ENCODE measurements around the gene GABPB2. TPM values are rescaled to one million over a fixed set of nuclear protein-coding genes. Genes with fewer than 3 reads are reported as not detected.

Gene GABPB2
- total RNA-seq (1 to 10 TPM; 3.7 to 8.7 (median 5.7) TPM), polyA plus RNA-seq (1 to 10 TPM; 4.5 to 5.0 TPM)

- Histone ChIP-seq H3K27me3 (no peaks in the 10 kb centered on the region), H3K9me3 (no peaks in the 10 kb centered on the region), H3K36me3 (no peaks in the 10 kb centered on the region), H3K27ac (peak within 1 kb of the TSS; percentile 89 to 99 (median 95)), H3K4me3 (peak within 1 kb of the TSS; percentile 70 to 87 (median 82)), H3K4me1 (peaks cover 3 to 6% (median 5%) of the 10 kb centered on the region in 3 donors)
- FAIRE-seq, result no peak
- ATAC-seq, result peak; percentile 93 to 98 (median 95)
- WGBS, 2 donors, result 0% methylated on average over 43 to 50 of the region's 50 CpGs
- DNase-seq, result peak; percentile 90 to 97 (median 92)
- intact Hi-C loops (cut with DNase I), result no loop called here
- peak; percentile 90 to 96 (median 93) for TF ChIP-seq CTCF (IDR thresholded peaks at IDR 0.05)
These were observed at the start of gene GABPB2 for GRCh38 chr1:151070474-151071276. Gene GABPB2, plus strand, starts transcription at chr1:151070761. Its CDS starts 17,429 bp downstream, at chr1:151088190.

GRCh38 chr1:151024540-151025146 is 45.9 kb upstream of the GABPB2 start:
- H3K27ac ChIP-seq, result no peak overlapping the region
- peak; percentile 84 to 98 (median 92) for ATAC-seq

GRCh38 chr1:151026460-151026859 is 44.1 kb upstream of the GABPB2 start:
- Histone ChIP-seq H3K4me3 (no peak overlapping the region), H3K36me3 (peaks cover 0 to 37% (median 6%) of the 10 kb centered on the region in 3 donors), H3K27ac (no peak overlapping the region), H3K4me1 (no peaks in the 10 kb centered on the region), H3K27me3 (no peaks in the 10 kb centered on the region), H3K9me3 (no peaks in the 10 kb centered on the region)
- TF ChIP-seq CTCF (IDR thresholded peaks at IDR 0.05), result no peak
- no peak for DNase-seq
- intact Hi-C loops (cut with DNase I), result loop anchor here in 1 of 3 donors (10.0 kb wide), 1 partner anchor 128 kb away; the partner anchor contains the start of gene TNFAIP8L2
- ATAC-seq, result no peak
- no peak for FAIRE-seq

More at GRCh38 chr1:151024540-151025146, 45.9 kb upstream of the GABPB2 start:
- peak; percentile 41 to 59 (median 47) for TF ChIP-seq CTCF (IDR thresholded peaks at IDR 0.05)
- no peaks in the 10 kb centered on the region for H3K27me3 ChIP-seq
- FAIRE-seq, result no peak
- intact Hi-C loops (cut with DNase I), result loop anchor here in 1 of 3 donors (10.0 kb wide), 1 partner anchor 130 kb away; the partner anchor contains the start of gene TNFAIP8L2
- H3K4me3 ChIP-seq, result no peak overlapping the region
- H3K36me3 ChIP-seq, result peaks cover 0 to 29% (median 3%) of the 10 kb centered on the region in 3 donors
- no peaks in the 10 kb centered on the region for H3K4me1 ChIP-seq
- peak; percentile 52 to 84 (median 70) for DNase-seq
- H3K9me3 ChIP-seq, result no peaks in the 10 kb centered on the region
- WGBS, 2 donors, result 25 to 26% methylated on average over 6 of the region's 6 CpGs

GRCh38 chr1:151032164-151032563 is 38.4 kb upstream of the GABPB2 start:
- TF ChIP-seq CTCF (IDR thresholded peaks at IDR 0.05), result no peak
- Histone ChIP-seq H3K4me1 (no peaks in the 10 kb centered on the region), H3K27ac (no peak overlapping the region), H3K9me3 (no peaks in the 10 kb centered on the region), H3K27me3 (no peaks in the 10 kb centered on the region), H3K4me3 (no peak overlapping the region), H3K36me3 (peaks cover 0 to 34% (median 3%) of the 10 kb centered on the region in 3 donors)
- FAIRE-seq (no peak), DNase-seq (no peak), ATAC-seq (no peak)
- WGBS, 2 donors, result 97% methylated on average over 8 of the region's 8 CpGs
- intact Hi-C loops (cut with DNase I), result no loop called here
